ENCODE data around the gene RALGAPA2. TPM values are rescaled to one million over a fixed set of nuclear protein-coding genes. Genes with fewer than 3 reads are reported as not detected.

RALGAPA2 gene
- total RNA-seq, 3 donors from 2014 or later, result 34.6 to 74.1 (median 46.0) TPM

- DNase-seq (ENCODE audit: low spot score in 2 of 2), result no peak
- intact Hi-C loops (cut with DNase I; ENCODE audit: low total_unique reads), result no loop called here
- H3K9me3 ChIP-seq, result peaks cover 0 to 4% of the 10 kb centered on the region in 2 donors
- H3K4me3 ChIP-seq, result no peak overlapping the region
- H3K27me3 ChIP-seq, result no peaks in the 10 kb centered on the region
- H3K27ac ChIP-seq, result no peak overlapping the region
- no peak for TF ChIP-seq POLR2A (IDR thresholded peaks at IDR 0.05)
- TF ChIP-seq CTCF (IDR thresholded peaks at IDR 0.05), result no peak
- no peak for TF ChIP-seq POLR2AphosphoS5 (IDR thresholded peaks at IDR 0.05)
- H3K4me1 ChIP-seq, result no peaks in the 10 kb centered on the region
- H3K36me3 ChIP-seq, result no peaks in the 10 kb centered on the region
These were observed 160.4 kb downstream of the RALGAPA2 start for GRCh38 chr20:20552076-20552475.

- Histone ChIP-seq H3K27me3 (no peaks in the 10 kb centered on the region), H3K9me3 (peaks cover 0 to 4% of the 10 kb centered on the region in 2 donors), H3K4me3 (no peak overlapping the region), H3K27ac (no peak overlapping the region), H3K36me3 (no peaks in the 10 kb centered on the region), H3K4me1 (no peaks in the 10 kb centered on the region)
- DNase-seq (ENCODE audit: low spot score in 2 of 2), result no peak
- intact Hi-C loops (cut with DNase I; ENCODE audit: low total_unique reads), result no loop called here
- no peak for TF ChIP-seq POLR2A (IDR thresholded peaks at IDR 0.05)
- no peak for TF ChIP-seq POLR2AphosphoS5 (IDR thresholded peaks at IDR 0.05)
These were observed 161.0 kb downstream of the RALGAPA2 start for GRCh38 chr20:20551409-20551808.

- DNase-seq (ENCODE audit: low spot score in 2 of 2), result no peak
- H3K4me1 ChIP-seq, result no peaks in the 10 kb centered on the region
- no peak overlapping the region for H3K4me3 ChIP-seq
- peak overlapping the region in 1 of 2 donors; percentile 56 for H3K27ac ChIP-seq
- no peaks in the 10 kb centered on the region for H3K36me3 ChIP-seq
- H3K9me3 ChIP-seq, result peaks cover 0 to under 1% of the 10 kb centered on the region in 2 donors
- H3K27me3 ChIP-seq, result no peaks in the 10 kb centered on the region
- intact Hi-C loops (cut with DNase I; ENCODE audit: low total_unique reads), result no loop called here
- TF ChIP-seq CTCF (IDR thresholded peaks at IDR 0.05), result no peak
- TF ChIP-seq POLR2A (IDR thresholded peaks at IDR 0.05), result no peak
- TF ChIP-seq POLR2AphosphoS5 (IDR thresholded peaks at IDR 0.05), result no peak
These were observed 162.7 kb downstream of the RALGAPA2 start for GRCh38 chr20:20549704-20550103.

GRCh38 chr20:20549267-20549612, 163.2 kb downstream of the RALGAPA2 start:
- intact Hi-C loops (cut with DNase I; ENCODE audit: low total_unique reads), result no loop called here
- Histone ChIP-seq H3K36me3 (no peaks in the 10 kb centered on the region), H3K4me3 (no peak overlapping the region), H3K27ac (peak overlapping the region in 1 of 2 donors; percentile 56), H3K27me3 (no peaks in the 10 kb centered on the region), H3K4me1 (no peaks in the 10 kb centered on the region), H3K9me3 (no peaks in the 10 kb centered on the region)
- no peak for TF ChIP-seq POLR2A (IDR thresholded peaks at IDR 0.05)
- no peak for TF ChIP-seq CTCF (IDR thresholded peaks at IDR 0.05)
- TF ChIP-seq POLR2AphosphoS5 (IDR thresholded peaks at IDR 0.05), result no peak
- DNase-seq (ENCODE audit: low spot score in 2 of 2), result no peak

- Histone ChIP-seq H3K36me3 (no peaks in the 10 kb centered on the region), H3K9me3 (no peaks in the 10 kb centered on the region), H3K4me3 (no peak overlapping the region), H3K4me1 (no peaks in the 10 kb centered on the region), H3K27me3 (no peaks in the 10 kb centered on the region), H3K27ac (peak overlapping the region in 1 of 2 donors; percentile 56)
- TF ChIP-seq POLR2AphosphoS5 (IDR thresholded peaks at IDR 0.05) (no peak), CTCF (IDR thresholded peaks at IDR 0.05) (no peak), POLR2A (IDR thresholded peaks at IDR 0.05) (no peak)
- DNase-seq (ENCODE audit: low spot score in 2 of 2), result no peak
- intact Hi-C loops (cut with DNase I; ENCODE audit: low total_unique reads), result no loop called here
These were observed 163.7 kb downstream of the RALGAPA2 start for GRCh38 chr20:20548527-20549266.

All from breast epithelium (tissue), 4 donors.